Trophoblast cell (in vitro differentiated cells and primary cell): ENCODE measurements around the gene ACTL8.
A peak's percentile ranks its signal among the peaks of the same experiment; 100 is the strongest.

ENCODE experiments used
- DNase-seq, 2 donors: peaks; one replicate each; pipeline ENCODE4 v3.0.0-alpha.2; 2016
- H2AFZ ChIP-seq: 2 replicates; pipeline ENCODE4 v1.6.1; 2013; ENCODE audit warnings: low read length, moderate library complexity, mild to moderate bottlenecking; ENCODE audit not compliant: insufficient read depth, poor library complexity
- H2AK5ac ChIP-seq: 2 replicates; pipeline ENCODE4 v1.6.1; 2013; ENCODE audit warnings: mild to moderate bottlenecking, low read length
- H2BK120ac ChIP-seq: 2 replicates; pipeline ENCODE4 v1.6.1; 2013; ENCODE audit warnings: low read length, mild to moderate bottlenecking, moderate library complexity; ENCODE audit not compliant: insufficient read depth, poor library complexity
- H2BK12ac ChIP-seq: 2 replicates; pipeline ENCODE4 v1.6.1; 2013; ENCODE audit warnings: mild to moderate bottlenecking, low read length, moderate library complexity
- H2BK5ac ChIP-seq: 2 replicates; pipeline ENCODE4 v1.6.1; 2013; ENCODE audit warnings: low read length, low read depth, moderate library complexity, mild to moderate bottlenecking; ENCODE audit not compliant: poor library complexity
- H3K14ac ChIP-seq: 2 replicates; pipeline ENCODE4 v1.6.1; 2013; ENCODE audit warnings: mild to moderate bottlenecking, low read length
- H3K18ac ChIP-seq: 2 replicates; pipeline ENCODE4 v1.6.1; 2013; ENCODE audit warnings: mild to moderate bottlenecking, low read length
- H3K23ac ChIP-seq: 2 replicates; pipeline ENCODE4 v1.6.1; 2013; ENCODE audit warnings: low read length
- H3K27ac ChIP-seq: 2 replicates; pipeline ENCODE4 v1.5.1; 2013; ENCODE audit warnings: low read depth, mild to moderate bottlenecking, inconsistent platforms, low read length, moderate library complexity
- H3K27me3 ChIP-seq: 2 replicates; pipeline ENCODE4 v1.6.1; 2013; ENCODE audit warnings: inconsistent platforms, mild to moderate bottlenecking, low read length, moderate library complexity; ENCODE audit not compliant: insufficient read depth
- H3K36me3 ChIP-seq, 2 experiments: 1 replicate in 1 of 2; 2 replicates in 1 of 2; pipeline ENCODE4 v1.6.1; 2013; ENCODE audit warnings: low read length in 2 of 2, mild to moderate bottlenecking in 2 of 2, moderate library complexity in 1 of 2; ENCODE audit not compliant: insufficient read depth in 2 of 2, control insufficient read depth in 1 of 2
- H3K4ac ChIP-seq: 2 replicates; pipeline ENCODE4 v1.6.1; 2013; ENCODE audit warnings: low read depth, mild to moderate bottlenecking, low read length, moderate library complexity
- H3K4me1 ChIP-seq, 2 experiments: 1 replicate in 1 of 2; 2 replicates in 1 of 2; pipeline ENCODE4 v1.6.1; 2013; ENCODE audit warnings: low read length in 2 of 2, mild to moderate bottlenecking in 2 of 2, moderate library complexity in 1 of 2; ENCODE audit not compliant: insufficient read depth in 2 of 2, control insufficient read depth in 1 of 2
- H3K4me2 ChIP-seq: 2 replicates; pipeline ENCODE4 v1.6.1; 2013; ENCODE audit warnings: inconsistent platforms, mild to moderate bottlenecking, low read length, moderate library complexity
- H3K4me3 ChIP-seq: 2 replicates; pipeline ENCODE4 v1.5.1; 2013; ENCODE audit warnings: mild to moderate bottlenecking, low read depth, low read length, inconsistent platforms
- H3K79me1 ChIP-seq: one replicate; pipeline ENCODE4 v1.6.1; 2013; ENCODE audit warnings: low read length
- H3K79me2 ChIP-seq: 2 replicates; pipeline ENCODE4 v1.6.1; 2013; ENCODE audit warnings: low read length, mild to moderate bottlenecking; ENCODE audit not compliant: control insufficient read depth, insufficient read depth, poor library complexity
- H3K9ac ChIP-seq: 2 replicates; pipeline ENCODE4 v1.6.1; 2013; ENCODE audit warnings: mild to moderate bottlenecking, low read length
- H3K9me3 ChIP-seq: 2 replicates; pipeline ENCODE4 v1.6.1; 2013; ENCODE audit warnings: low read depth, mild to moderate bottlenecking, control low read depth, inconsistent platforms, low read length; ENCODE audit not compliant: insufficient read depth
- H4K12ac ChIP-seq: 2 replicates; pipeline ENCODE4 v1.6.1; 2013; ENCODE audit warnings: low read depth, mild to moderate bottlenecking, low read length, moderate library complexity
- H4K8ac ChIP-seq: 2 replicates; pipeline ENCODE4 v1.6.1; 2013; ENCODE audit warnings: low read depth, mild to moderate bottlenecking, low read length, moderate library complexity
- H4K91ac ChIP-seq: one replicate; pipeline ENCODE4 v1.6.1; 2013; ENCODE audit warnings: low read depth, mild to moderate bottlenecking, low read length, moderate library complexity
- WGBS: extraction: QIAGEN DNeasy Blood & Tissue Kit; methylation state at CpG from one replicate; pipeline ENCODE4 v1.1.7; 2013; ENCODE audit warnings: missing lambda C conversion rate; ENCODE audit not compliant: insufficient read length, insufficient coverage; ENCODE audit errors: extremely low coverage; 5-methylcytosine and 5-hydroxymethylcytosine counted together

Gene ACTL8

GRCh38 chr1:17851056-17851455, 95.9 kb downstream of the ACTL8 start:
- Histone ChIP-seq H3K79me1 (no peaks in the 10 kb centered on the region), H4K8ac (no peak overlapping the region), H3K14ac (no peak overlapping the region), H3K9me3 (peaks cover 3% of the 10 kb centered on the region), H3K4me1 (no peaks in the 10 kb centered on the region), H3K18ac (no peak overlapping the region), H3K9ac (no peak overlapping the region), H2BK120ac (no peak overlapping the region), H4K91ac (no peak overlapping the region), H2BK5ac (no peak overlapping the region), H3K4me3 (no peak overlapping the region), H2AFZ (no peak overlapping the region), H2BK12ac (no peak overlapping the region), H4K12ac (no peak overlapping the region), H3K27ac (no peak overlapping the region), H3K4ac (no peak overlapping the region), H3K36me3 (no peaks in the 10 kb centered on the region), H3K23ac (no peak overlapping the region), H2AK5ac (no peak overlapping the region), H3K79me2 (no peaks in the 10 kb centered on the region), H3K4me2 (no peak overlapping the region), H3K27me3 (no peaks in the 10 kb centered on the region)
- no peak for DNase-seq
- WGBS = no CpG with 5 or more reads among the region's 8 CpGs

GRCh38 chr1:17852383-17852782, 97.2 kb downstream of the ACTL8 start:
- Histone ChIP-seq H4K91ac (no peak overlapping the region), H2BK12ac (no peak overlapping the region), H3K9ac (no peak overlapping the region), H2BK5ac (no peak overlapping the region), H3K27me3 (no peaks in the 10 kb centered on the region), H3K4me3 (no peak overlapping the region), H4K8ac (no peak overlapping the region), H3K14ac (no peak overlapping the region), H4K12ac (no peak overlapping the region), H3K4ac (no peak overlapping the region), H3K18ac (no peak overlapping the region), H3K36me3 (no peaks in the 10 kb centered on the region), H2BK120ac (no peak overlapping the region), H3K79me1 (no peaks in the 10 kb centered on the region), H3K4me2 (no peak overlapping the region), H3K79me2 (no peaks in the 10 kb centered on the region), H2AFZ (no peak overlapping the region), H3K27ac (no peak overlapping the region), H3K23ac (no peak overlapping the region), H3K4me1 (no peaks in the 10 kb centered on the region), H2AK5ac (no peak overlapping the region), H3K9me3 (peaks cover 3% of the 10 kb centered on the region)
- DNase-seq = no peak
- WGBS = no CpG with 5 or more reads among the region's 5 CpGs

- H3K79me2 ChIP-seq = no peaks in the 10 kb centered on the region
- no peaks in the 10 kb centered on the region for H3K79me1 ChIP-seq
- H3K18ac ChIP-seq = no peak overlapping the region
- no peak overlapping the region for H3K9ac ChIP-seq
- WGBS = no CpG with 5 or more reads among the region's 11 CpGs
- no peak overlapping the region for H3K4me3 ChIP-seq
- H3K14ac ChIP-seq = no peak overlapping the region
- H3K27me3 ChIP-seq = no peaks in the 10 kb centered on the region
- H2BK120ac ChIP-seq = no peak overlapping the region
- H3K27ac ChIP-seq = no peak overlapping the region
- no peak overlapping the region for H2BK5ac ChIP-seq
- no peak overlapping the region for H2BK12ac ChIP-seq
- H2AK5ac ChIP-seq = no peak overlapping the region
- H3K36me3 ChIP-seq = no peaks in the 10 kb centered on the region
- H3K9me3 ChIP-seq = peaks cover 4% of the 10 kb centered on the region
- no peak overlapping the region for H3K4ac ChIP-seq
- no peak overlapping the region for H3K4me2 ChIP-seq
- H3K4me1 ChIP-seq = no peaks in the 10 kb centered on the region
- no peak overlapping the region for H4K8ac ChIP-seq
- H4K12ac ChIP-seq = no peak overlapping the region
- H4K91ac ChIP-seq = no peak overlapping the region
- DNase-seq = peak; percentile 59 to 79
- no peak overlapping the region for H3K23ac ChIP-seq
- no peak overlapping the region for H2AFZ ChIP-seq
Observed at GRCh38 chr1:17853241-17853935, 98.3 kb downstream of the ACTL8 start.

- Histone ChIP-seq H3K18ac (no peak overlapping the region), H3K23ac (no peak overlapping the region), H4K91ac (no peak overlapping the region), H2BK5ac (no peak overlapping the region), H2BK12ac (no peak overlapping the region), H3K9me3 (peaks cover 3% of the 10 kb centered on the region), H3K4me2 (no peak overlapping the region), H3K4me3 (no peak overlapping the region), H3K4me1 (no peaks in the 10 kb centered on the region), H4K12ac (no peak overlapping the region), H3K36me3 (no peaks in the 10 kb centered on the region), H3K9ac (no peak overlapping the region), H2AK5ac (no peak overlapping the region), H3K27ac (no peak overlapping the region), H3K4ac (no peak overlapping the region), H2AFZ (no peak overlapping the region), H3K79me2 (no peaks in the 10 kb centered on the region), H2BK120ac (no peak overlapping the region), H3K27me3 (no peaks in the 10 kb centered on the region), H3K79me1 (no peaks in the 10 kb centered on the region), H4K8ac (no peak overlapping the region), H3K14ac (no peak overlapping the region)
- DNase-seq = no peak
- no CpG with 5 or more reads among the region's 7 CpGs for WGBS
Observed at GRCh38 chr1:17856496-17857108, 101.5 kb downstream of the ACTL8 start.
